HL-60/S4 (cell line): Measurements from ENCODE around the gene IQCC.

Source experiments
- in situ Hi-C: fragments of 300-500 bp; cut with MboI; formaldehyde crosslinking; loops from 2 replicates; pipeline ENCODE4 v1.14.3; 2022; ENCODE audit warnings: low sequenced_read_pairs

The IQCC gene

GRCh38 chr1:32195531-32195930, 9.9 kb upstream of the IQCC start:
- in situ Hi-C loops, result no loop called here

GRCh38 chr1:32195972-32196823, 9.3 kb upstream of the IQCC start:
- in situ Hi-C loops, result no loop called here

- in situ Hi-C loops, result no loop called here
Observed at GRCh38 chr1:32197074-32197473, 8.4 kb upstream of the IQCC start.

GRCh38 chr1:32197837-32198236, 7.6 kb upstream of the IQCC start:
- in situ Hi-C loops, result no loop called here

- in situ Hi-C loops, result no loop called here
Observed at GRCh38 chr1:32198237-32199042, 7.0 kb upstream of the IQCC start.

GRCh38 chr1:32199043-32199716, 6.3 kb upstream of the IQCC start:
- in situ Hi-C loops, result no loop called here

- in situ Hi-C loops, result no loop called here
Observed at GRCh38 chr1:32199717-32200072, 5.8 kb upstream of the IQCC start.

GRCh38 chr1:32200226-32201010, 5.1 kb upstream of the IQCC start, which contains the start of gene CCDC28B:
Gene CCDC28B (plus strand): TSS chr1:32200595. CDS start chr1:32201936, 1,341 bp downstream.
- in situ Hi-C loops, result no loop called here

GRCh38 chr1:32201011-32201855, 4.2 kb upstream of the IQCC start:
- in situ Hi-C loops, result no loop called here

- in situ Hi-C loops, result no loop called here
Observed at GRCh38 chr1:32204943-32205361, 519 bp upstream of the IQCC start.

- in situ Hi-C loops, result no loop called here
Observed at GRCh38 chr1:32208469-32208868, 3.0 kb downstream of the IQCC start.

GRCh38 chr1:32208891-32209328, 3.4 kb downstream of the IQCC start, which contains the start of gene DCDC2B:
Gene DCDC2B (plus strand): TSS chr1:32209089. CDS start chr1:32209094, 5 bp downstream.
- in situ Hi-C loops, result no loop called here

- in situ Hi-C loops, result no loop called here
Observed at GRCh38 chr1:32215629-32216480, 10.4 kb downstream of the IQCC start.

GRCh38 chr1:32216566-32216965, 11.1 kb downstream of the IQCC start:
- in situ Hi-C loops, result no loop called here

- in situ Hi-C loops, result no loop called here
Observed at GRCh38 chr1:32219022-32219421, 13.6 kb downstream of the IQCC start.

GRCh38 chr1:32220746-32221580, 15.5 kb downstream of the IQCC start:
- in situ Hi-C loops, result no loop called here

GRCh38 chr1:32221581-32221979, 16.1 kb downstream of the IQCC start:
- in situ Hi-C loops, result no loop called here
